LNCaP clone FGC (cell line): ENCODE measurements around the gene FUT2.

ENCODE experiments used
- DNase-seq: peaks from one replicate; pipeline ENCODE4 v3.0.0-alpha.2; 2011; ENCODE audit warnings: low read depth
- H3K4me3 ChIP-seq: 2 replicates; pipeline ENCODE4 v1.5.1; 2011; ENCODE audit warnings: mild to moderate bottlenecking, low read depth, low read length, control low read depth
- CTCF ChIP-seq: IDR thresholded peaks from 2 replicates; pipeline ENCODE4 v1.5.1; 2012; ENCODE audit warnings: mild to moderate bottlenecking; ENCODE audit not compliant: control insufficient read depth, insufficient read depth; ENCODE audit errors: extremely low read depth

FUT2 gene

GRCh38 chr19:48746738-48747575 is 51.2 kb downstream of the FUT2 start, which contains the start of gene IZUMO1:
TSS of gene IZUMO1 (minus strand) at chr19:48746909. CDS start at chr19:48745859, 1,050 bp downstream.
- no peak within 1 kb of the TSS for H3K4me3 ChIP-seq
- TF ChIP-seq CTCF: no peak
- no peak for DNase-seq

- DNase-seq: no peak
These were observed 53.9 kb downstream of the FUT2 start for GRCh38 chr19:48749571-48750198.

GRCh38 chr19:48750351-48750750 is 54.6 kb downstream of the FUT2 start:
- DNase-seq: no peak
- TF ChIP-seq CTCF: no peak
- H3K4me3 ChIP-seq: no peak overlapping the region

More at GRCh38 chr19:48749571-48750198, 53.9 kb downstream of the FUT2 start:
- TF ChIP-seq CTCF: no peak
- no peak overlapping the region for H3K4me3 ChIP-seq

- TF ChIP-seq CTCF: no peak
- no peak overlapping the region; the same call in 1 of the 2 replicates for H3K4me3 ChIP-seq
- no peak for DNase-seq
These were observed 55.2 kb downstream of the FUT2 start for GRCh38 chr19:48750771-48751504.

- DNase-seq: no peak
- TF ChIP-seq CTCF: no peak
- H3K4me3 ChIP-seq: peak overlapping the region; percentile 72
These were observed 56.2 kb downstream of the FUT2 start for GRCh38 chr19:48751845-48752495.
